Uterus (tissue), 2 donors: Measurements from ENCODE around the gene TGIF1.

Source experiments
- CTCF ChIP-seq, 4 experiments: fragments of 200-600 bp in 2 of 4; fragments of 450-650 bp in 2 of 4; sonication (generic) in 2 of 4; IDR thresholded peaks; one replicate each; pipeline ENCODE4 v1.5.1; 2016 to 2019; ENCODE audit warnings: antibody characterized with exemption in 4 of 4, mild to moderate bottlenecking in 2 of 4, moderate library complexity in 1 of 4
- POLR2A ChIP-seq, 2 donors: fragments of 450-650 bp; IDR thresholded peaks; one replicate each; pipeline ENCODE4 v1.6.1; 2016; ENCODE audit warnings: antibody characterized with exemption in 2 of 2, mild to moderate bottlenecking in 1 of 2, moderate library complexity in 1 of 2

GRCh38 chr18:3408107-3408506 is 41.9 kb upstream of the TGIF1 start:
- no peak for TF ChIP-seq POLR2A (IDR thresholded peaks at IDR 0.05)
- no peak for TF ChIP-seq CTCF (IDR thresholded peaks at IDR 0.05)
